Measurements from ENCODE around the gene ROPN1L. TPM values are rescaled to one million over a fixed set of nuclear protein-coding genes. Genes with fewer than 3 reads are reported as not detected.
A peak's percentile ranks its signal among the peaks of the same experiment; 100 is the strongest.
"Not testable (repeated sequence)": the region's sequence is repeated elsewhere in the genome, so short reads cannot be mapped to it uniquely, and the experiment has no call there.

ROPN1L gene
- total RNA-seq, result 0.26 TPM

DNA sequence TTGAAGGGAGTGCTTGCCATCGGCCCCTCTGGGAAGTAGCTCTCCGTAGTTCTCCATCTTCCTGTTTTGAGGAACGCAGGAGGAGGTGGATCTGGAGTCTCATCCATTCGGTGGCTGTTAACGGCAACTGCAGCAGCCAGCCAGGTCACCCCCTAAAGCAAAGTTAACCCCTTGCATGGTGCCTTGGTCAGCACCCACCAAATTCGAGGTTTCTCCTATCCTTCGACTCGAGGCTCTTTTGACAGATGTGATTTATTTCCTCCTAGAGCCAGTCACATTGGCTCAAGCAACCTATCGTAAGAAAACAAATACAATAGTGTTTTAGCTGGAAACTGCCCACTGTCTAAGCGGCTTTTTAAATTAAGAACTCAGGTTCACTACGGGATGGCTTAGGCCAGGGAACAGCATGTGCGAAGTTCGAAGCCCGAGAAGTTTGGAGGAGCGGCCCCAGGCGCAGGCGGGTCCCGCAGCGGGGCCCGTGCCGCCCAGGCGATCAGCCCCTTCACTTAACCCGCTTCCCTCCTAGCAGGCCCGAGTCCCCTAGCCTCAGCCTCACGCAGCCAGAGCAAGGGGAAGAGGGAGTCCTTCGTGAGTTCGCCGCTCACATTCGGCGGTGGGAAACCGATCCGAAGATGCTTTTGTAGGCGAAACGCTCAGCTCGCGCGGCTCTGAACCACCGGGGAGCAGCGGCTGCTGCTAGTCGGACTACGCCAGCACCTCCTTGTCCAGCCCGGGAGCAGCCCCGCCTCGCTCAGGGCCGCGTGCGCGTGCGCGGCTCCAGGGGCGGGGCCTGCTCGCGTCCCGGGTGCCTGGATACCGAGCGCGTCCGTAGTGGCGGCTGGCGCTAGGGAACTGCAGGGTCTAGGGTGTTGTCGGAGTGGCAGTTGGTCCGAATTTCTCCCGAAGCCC is at the start of gene ROPN1L:
Gene ROPN1L, plus strand, starts transcription at position 797 of the 909 bp plus-strand sequence. CDS start 289 bp downstream, outside the sequence.
- DNase-seq (ENCODE audit: low spot score), result peak; percentile 87

DNA sequence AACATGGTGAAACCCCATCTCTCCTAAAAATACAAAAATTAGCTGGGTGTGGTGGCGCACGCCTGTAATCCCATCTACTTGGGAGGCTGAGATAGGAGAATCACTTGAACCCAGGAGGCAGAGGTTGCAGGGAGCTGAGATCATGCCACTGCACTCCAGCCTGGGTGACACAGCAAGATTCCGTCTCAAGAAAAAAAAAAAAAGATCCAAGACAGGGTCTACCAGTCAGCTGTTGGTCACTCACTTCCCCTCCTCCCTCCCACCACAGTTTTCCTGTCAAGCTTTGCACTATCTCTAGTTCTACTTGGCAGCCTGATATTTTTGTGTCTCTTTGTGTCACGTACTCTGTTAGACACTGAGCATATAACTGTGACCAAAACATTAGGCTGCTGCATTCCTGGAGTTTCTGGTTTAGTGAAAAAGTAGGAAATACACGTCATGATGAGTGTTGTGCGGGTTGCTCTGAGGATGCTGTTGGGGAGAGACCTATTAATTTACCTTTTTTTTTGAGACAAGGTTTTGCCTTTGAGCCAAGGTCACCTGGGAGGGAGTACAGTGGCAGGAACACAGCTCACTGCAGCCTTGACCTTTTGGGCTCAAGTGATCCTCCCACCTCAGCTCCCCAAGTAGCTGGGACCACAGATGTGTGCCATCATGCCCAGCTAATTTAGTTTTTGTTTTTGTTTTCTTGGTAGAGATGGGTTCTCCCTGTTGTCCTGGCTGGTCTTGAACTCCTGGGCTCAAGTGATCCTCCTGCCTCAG is 48.9 kb upstream of the ROPN1L start:
- DNase-seq (ENCODE audit: low spot score), result not testable (repeated sequence)

DNA sequence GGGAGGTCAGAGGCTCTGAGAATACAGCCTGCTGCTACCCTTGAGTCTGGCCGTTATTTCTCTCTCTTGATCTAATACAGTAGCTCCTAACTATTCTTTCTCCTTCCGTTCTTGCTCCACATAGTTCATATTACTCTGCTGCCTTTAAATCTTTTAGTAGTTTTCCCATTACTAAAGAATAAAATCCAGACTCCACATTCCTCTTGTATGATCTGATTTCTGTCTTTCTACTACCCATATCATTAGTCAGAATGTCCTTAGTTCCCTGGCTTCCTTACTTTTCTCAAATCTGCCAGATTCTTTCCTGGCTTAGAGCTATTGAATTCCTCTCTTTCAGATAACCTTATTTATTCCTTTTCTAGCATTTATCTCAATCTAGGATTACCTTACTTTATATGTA is 48.2 kb upstream of the ROPN1L start:
- no peak for DNase-seq (ENCODE audit: low spot score)

DNA sequence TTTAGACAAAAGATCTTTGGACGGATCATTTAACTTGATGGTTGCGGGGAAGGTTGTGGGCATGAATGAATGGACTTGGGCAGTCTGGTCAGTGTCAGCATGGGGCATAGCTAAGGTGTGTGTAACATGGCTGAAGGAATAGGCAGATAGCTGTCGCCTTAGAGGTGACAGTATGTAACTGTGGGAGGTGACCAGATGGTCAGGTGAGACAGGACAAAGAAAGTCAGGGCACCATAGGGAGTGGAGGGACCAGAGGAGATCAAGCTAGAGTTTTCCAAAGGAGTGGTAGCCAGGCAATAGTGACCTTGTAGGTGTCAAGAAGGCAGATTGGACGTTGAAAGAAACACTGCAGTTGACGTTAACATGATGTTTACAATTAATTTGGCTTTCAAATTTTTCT is 45.1 kb upstream of the ROPN1L start:
- no peak for DNase-seq (ENCODE audit: low spot score)

DNA sequence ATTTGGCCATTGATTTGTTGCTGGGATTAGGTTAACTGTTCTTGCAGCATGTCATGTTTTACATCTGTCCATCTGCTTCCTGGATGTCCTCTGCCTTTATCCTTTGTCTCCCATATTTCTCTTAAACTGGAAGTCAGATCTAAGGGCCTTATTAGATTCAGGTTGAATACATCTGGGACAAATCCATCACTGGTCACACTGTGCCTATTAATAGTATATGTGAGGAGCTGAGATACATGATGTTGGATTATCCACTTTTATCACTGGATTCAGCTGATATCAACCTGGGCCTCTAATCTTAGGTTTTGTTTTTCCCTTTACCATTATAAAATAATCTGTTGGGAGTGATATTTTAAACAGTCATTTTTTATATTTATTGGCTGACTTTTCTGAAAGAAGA is 41.8 kb upstream of the ROPN1L start:
- no peak for DNase-seq (ENCODE audit: low spot score)

DNA sequence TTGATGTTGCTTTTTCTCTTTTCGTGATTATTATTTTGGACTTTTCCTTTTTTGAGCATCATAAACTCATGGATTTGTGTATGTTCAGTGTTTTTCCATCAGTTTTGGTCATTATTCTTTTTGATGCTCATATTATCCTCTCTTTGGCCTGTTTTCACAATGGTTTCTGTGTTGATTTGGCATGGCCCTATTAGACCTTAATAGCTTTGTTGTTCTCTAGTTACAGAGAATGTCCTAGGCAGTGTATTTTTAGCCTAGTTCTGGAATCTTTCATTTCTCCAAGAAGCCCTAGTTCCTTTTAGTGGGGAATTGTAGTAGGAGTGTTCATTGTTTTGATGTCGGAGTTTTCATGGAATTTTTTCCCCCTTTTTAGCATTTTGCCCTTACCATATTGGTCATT is 41.3 kb upstream of the ROPN1L start:
- no peak for DNase-seq (ENCODE audit: low spot score)

DNA sequence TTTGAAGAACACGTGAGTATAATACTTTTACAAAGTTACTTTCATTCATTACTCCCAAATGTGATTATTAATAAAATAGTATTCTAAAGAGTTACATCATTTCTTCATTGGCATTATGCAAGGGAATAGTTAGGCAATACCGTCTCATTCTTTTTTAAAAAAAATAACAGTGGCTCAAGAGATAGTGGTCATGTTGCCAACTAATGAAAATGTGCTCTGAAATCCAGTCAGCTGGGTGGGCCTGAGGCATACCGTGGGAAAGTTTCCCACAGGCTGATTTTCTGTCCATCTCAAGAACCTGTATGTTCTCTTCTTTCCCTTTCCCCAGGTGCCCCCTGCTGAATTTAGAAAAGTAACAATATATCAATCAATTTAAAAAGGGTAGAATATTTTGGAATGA is 40.8 kb upstream of the ROPN1L start:
- no peak for DNase-seq (ENCODE audit: low spot score)

DNA sequence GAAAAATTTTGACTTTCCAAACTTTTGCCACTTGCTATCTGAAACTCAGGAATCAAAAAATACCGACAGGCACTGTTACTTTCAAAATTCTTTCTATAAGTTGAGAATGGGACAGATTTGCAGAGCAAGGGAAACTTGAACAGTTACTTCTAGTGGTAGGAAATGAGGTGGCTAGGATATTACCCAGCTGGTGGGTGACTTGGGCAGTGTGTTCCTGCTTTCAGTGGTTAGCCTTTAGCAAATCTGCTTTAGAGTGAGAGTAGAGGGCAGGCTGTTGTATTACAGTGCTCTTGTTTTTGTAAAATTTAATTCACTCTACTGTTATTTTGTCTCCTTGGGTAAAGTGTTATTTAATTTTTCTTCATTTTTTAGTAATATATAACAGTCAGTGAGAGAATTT is 40.2 kb upstream of the ROPN1L start:
- no peak for DNase-seq (ENCODE audit: low spot score)

DNA sequence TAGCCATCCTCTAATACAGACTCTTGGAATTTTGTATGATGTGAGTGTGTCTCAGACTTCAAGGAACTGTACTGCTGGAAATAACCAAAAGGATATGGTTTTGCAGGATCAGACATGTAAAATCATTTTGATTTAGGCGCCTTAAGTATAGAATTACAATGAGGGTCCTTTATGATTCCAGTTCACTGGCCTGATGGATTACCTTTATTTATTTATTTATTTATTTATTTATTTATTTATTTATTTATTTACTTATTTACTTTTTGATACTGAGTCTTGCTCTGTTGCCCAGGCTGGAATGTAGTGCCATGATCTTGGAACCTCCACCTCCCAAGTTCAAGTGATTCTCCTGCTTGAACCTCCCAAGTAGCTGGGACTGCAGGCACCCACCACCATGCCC is 37.9 kb upstream of the ROPN1L start:
- no peak for DNase-seq (ENCODE audit: low spot score)

DNA sequence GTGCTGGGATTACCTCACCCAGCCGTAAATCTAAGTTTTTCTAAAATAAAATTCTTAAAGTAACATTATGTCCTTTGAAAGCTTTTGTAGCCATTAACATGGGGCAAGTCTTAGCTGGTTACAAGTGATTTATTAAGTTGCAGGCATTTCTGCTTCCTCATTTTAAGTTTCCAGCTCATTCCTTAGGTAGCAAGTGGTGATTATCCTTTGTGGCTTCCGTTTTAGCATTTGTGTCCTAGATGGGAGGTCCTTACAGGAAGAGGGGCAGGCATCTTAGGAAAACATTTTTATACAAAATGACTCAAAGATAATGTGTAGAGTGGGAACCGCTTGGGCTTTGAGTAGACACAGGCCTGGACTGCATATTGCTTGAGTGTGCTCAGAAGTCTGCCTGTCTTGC is 35.0 kb upstream of the ROPN1L start:
- no peak for DNase-seq (ENCODE audit: low spot score)

DNA sequence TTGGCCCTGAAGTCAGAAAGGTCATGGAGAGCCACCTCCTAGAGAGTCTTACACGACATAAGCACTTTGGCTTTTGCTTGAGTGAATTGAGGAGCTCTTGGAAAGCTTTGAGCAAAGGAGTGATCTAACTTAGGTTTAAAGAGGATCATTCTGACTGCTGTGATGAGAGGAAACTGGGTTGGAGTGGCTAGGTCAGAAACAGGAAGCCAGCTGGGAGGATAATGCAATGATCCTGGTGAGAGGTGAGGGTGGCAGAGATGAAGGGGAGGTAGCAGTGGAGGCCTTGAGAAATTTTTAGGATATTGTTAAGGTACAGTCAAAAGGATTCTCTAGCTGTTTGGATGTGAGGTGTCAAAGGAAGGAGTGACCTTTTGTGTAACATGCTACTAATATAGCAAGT is 32.2 kb upstream of the ROPN1L start:
- DNase-seq (ENCODE audit: low spot score), result no peak

DNA sequence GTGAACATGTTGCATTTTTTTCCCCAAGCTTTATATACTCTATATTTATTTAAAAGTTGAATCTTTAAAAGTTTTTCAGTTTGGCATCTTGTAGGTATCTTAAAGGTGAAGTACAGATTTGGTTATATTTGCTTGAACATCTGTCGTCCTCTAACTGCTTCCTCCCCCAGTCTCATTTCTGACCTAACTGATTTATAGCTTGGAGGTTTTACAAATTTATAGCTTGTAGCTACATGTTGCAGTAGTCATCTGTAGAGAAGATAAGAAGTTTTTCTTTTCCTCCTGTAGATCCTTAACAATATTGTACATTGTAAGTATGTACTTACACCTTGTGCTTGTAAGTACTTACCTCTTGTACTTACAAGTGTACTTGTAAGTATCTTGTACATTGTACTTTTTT is 31.0 kb upstream of the ROPN1L start:
- no peak for DNase-seq (ENCODE audit: low spot score)

DNA sequence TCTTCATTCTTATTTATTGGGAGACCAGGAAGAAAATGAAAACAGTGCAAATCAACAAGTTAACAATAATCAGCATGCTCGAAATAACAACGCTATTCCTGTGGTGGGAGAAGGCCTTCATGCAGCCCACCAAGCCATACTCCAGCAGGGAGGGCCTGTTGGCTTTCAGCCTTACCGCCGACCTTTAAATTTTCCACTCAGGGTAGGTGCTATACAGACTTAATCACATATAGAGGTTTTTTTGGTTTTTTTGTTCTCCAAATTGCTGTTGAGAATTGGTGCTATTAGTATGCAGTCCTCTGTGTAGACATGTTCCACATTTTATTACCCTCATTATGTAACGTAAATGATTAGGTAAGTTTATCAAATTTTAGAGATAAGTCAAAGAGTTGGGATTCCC is 30.3 kb upstream of the ROPN1L start:
- no peak for DNase-seq (ENCODE audit: low spot score)

DNA sequence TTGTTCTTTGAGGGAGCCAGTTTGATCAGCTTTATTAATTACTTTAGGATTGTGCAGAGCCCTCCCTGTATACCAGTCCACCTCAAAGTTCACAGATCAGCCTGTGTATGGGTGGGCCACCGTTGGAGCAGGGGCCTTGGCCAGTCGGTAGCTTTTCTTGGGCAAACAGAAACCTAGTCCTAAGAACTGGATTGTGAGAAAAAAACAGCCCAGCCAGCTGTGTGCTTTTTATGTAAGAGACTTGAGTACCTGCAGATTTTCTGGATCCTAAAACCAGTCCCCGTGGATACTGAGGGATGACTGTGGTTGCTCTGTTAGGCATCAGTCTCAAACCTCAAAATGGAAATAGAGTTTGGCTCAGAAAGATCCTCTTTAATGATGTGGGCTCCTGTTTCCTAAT is 24.8 kb upstream of the ROPN1L start:
- no peak for DNase-seq (ENCODE audit: low spot score)

DNA sequence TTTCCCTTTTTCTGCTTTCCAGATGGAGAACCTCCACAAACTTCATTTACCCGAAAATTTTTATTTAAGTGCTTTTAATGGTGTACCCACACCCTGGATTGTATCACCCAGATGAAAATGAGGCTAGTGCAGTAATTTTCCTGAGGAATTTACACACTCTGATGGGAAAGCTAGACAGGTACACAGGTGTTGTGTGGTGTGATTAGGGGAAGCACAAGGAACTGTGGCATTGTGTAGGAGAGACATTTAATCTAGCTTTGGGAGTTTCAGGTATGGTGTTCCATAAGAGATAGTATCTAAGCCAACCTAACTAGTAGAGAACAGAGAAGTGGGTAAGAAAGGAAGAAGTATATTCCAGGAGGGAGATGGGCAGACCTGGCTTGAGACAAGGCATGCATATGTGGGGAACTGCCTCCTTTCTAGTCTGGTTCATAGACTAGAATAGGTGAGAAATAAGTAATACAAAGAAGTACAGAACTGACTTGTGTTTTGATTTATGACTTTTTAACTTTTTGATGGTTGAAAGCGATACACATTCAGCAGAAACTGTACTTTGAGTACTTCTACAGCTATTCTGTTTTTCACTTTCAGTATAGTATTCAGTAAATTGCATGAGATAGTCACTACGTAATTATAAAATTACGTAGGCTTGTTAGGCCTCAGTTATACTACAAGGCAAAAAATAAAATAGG is 22.9 kb upstream of the ROPN1L start:
- DNase-seq (ENCODE audit: low spot score), result no peak

DNA sequence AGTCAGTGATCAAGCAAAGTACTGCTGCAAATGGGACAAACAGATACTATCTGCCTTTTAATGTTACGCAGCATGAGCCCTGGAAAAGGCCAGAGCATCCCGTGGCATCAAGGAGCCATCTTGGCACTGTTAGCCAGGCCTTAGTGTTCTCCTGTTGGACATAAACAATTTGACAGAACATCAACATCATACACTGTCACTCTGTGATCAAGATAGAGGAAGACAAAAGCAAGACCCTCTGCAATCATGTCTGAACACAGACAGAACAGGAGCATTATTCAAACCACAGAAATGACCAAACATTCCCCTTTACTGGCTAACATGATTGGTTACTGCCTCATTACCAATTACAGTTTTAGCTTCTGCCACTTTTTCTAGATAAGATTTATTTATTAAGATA is 21.2 kb upstream of the ROPN1L start:
- no peak for DNase-seq (ENCODE audit: low spot score)

DNA sequence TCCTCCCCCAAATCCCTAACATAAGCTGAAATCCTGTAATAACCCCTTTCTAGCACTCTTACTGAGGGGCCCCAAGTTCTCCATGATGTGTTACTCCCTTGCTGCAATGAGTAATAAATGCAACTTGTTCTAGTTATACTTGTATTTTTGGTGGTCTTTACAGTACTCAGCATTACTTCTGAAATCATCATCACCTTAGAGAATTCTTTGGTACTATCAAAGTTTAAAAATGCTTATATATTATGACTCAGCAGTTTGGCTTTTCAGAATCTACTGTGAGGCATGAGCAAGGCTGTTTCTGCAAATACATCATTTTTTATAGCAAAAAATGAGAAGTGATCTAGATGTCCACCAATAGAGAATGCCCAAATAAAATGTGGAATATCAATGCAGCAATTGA is 20.7 kb upstream of the ROPN1L start:
- no peak for DNase-seq (ENCODE audit: low spot score)

DNA sequence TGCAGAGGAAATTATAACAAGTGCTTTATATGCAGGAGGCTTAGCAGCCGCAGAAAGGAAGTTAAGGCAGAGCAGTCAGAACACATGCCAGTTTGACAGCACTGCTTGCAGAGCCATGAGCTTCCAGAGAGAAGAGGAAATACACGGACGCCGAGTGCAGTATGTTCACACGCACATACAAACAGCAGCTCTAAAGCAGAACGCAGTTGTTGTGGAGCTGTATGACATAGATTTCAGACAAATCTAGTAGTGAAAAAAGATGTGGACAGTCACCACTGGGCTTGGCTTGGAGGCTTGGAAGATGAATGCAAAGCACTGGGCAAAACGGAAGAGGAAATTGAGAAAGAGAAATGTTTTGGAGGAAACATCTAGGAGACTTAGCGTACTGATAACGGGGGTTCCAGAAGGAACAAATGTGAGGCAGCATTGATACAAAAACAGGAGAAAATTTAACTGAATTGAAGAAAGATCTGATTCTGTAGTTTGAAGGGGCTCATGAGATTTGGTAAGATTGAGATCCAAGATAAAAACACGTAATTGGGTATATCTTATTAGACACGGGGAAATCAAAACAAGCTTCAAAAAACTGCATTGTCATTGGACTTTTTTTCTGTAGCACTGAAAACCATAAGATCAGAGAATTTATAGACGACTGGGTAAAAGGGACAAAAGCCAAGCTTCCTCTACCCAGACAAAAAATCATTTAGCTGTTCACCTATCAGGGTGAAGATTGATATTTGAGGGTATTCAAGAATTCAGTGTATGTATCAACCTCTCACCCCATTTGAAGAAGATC is 19.6 kb upstream of the ROPN1L start:
- no peak for DNase-seq (ENCODE audit: low spot score)

DNA sequence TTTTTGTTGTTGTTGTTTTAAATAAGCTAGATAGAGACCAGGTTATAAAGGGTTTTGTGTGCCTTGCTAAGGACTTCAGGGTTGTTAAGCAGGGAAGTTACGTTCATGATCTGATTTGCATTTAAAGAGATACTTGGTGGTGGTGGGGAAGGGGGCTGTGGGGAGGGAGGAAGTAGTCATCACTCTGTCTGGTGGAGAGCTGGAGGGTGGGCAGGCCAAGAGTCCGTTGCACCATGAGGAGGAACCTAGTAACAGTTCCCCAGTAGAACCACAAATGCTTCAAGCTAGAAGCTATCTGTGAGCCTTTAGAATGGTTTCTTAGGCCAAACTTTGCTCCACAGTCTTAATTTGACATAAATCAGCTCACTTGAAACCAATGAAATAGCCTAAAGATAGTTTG is 18.7 kb upstream of the ROPN1L start:
- no peak for DNase-seq (ENCODE audit: low spot score)

DNA sequence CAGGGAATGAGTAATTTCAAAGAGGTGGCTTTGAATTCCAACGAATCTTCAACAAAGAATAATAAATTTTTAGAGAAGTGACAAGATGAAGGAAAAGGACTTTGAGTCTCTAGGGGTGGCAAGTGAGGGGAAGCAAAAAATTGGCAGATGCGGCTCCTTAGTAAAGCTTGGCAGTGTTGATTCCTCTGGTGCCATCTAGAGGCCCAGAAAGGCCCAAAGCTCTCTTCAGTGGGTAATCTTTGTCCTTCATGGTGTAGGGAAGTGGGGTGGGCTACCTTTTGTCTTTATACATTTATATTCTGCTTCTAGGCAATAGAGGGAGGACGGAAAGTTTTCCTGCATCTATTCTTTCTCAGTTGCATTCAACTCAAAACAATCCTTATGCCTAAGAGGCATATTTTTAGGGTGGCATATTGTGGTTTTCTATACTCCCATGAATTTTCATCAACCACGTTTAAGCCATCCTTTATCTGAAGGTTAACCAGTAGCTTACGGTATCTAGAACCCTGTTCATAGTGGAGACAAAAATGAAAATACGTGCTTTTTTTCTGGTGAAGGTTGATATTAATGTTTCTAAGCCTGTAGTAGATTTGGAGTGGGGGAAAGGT is 17.5 kb upstream of the ROPN1L start:
- DNase-seq (ENCODE audit: low spot score), result no peak

DNA sequence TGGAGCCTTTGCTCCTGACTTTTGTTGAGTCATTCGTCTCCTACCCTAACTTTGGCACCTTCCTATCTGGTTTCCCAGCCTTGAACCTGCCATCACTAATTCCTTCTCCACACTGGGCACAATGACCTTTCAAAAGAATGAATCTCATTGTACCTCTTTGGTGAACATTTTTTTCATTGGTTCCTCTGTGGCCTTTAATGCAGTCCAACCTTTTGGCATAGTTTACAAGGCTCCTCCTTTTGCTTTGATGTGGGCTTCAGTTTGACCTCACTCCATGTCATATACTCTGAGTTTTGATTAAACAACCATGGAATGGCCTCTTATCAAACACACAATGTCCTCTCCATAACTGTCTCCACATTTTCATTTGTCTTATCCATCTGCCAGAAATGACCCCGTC is 14.5 kb upstream of the ROPN1L start:
- DNase-seq (ENCODE audit: low spot score), result no peak

Measured in mucosa of gallbladder (tissue), 1 donor.